Measurements from ENCODE around the gene LST1. TPM values are rescaled to one million over a fixed set of nuclear protein-coding genes. Genes with fewer than 3 reads are reported as not detected.
"Not testable (repeated sequence)": the region's sequence is repeated elsewhere in the genome, so short reads cannot be mapped to it uniquely, and the experiment has no call there.

Gene LST1
- total RNA-seq, 4 donors from 2014 or later, result 16.3 to 34.2 (median 19.2) TPM

GRCh38 chr6:31544676-31545075 is 41.4 kb upstream of the LST1 start:
- no peak for TF ChIP-seq CTCF (IDR thresholded peaks at IDR 0.05)
- ATAC-seq (ENCODE audit: low FRiP score) (no peak), DNase-seq (ENCODE audit: low spot score) (no peak)

- DNase-seq (ENCODE audit: low spot score) (no peak), ATAC-seq (ENCODE audit: low FRiP score) (no peak)
- TF ChIP-seq CTCF (IDR thresholded peaks at IDR 0.05), result no peak
Observed at GRCh38 chr6:31545291-31545690, 40.8 kb upstream of the LST1 start.

GRCh38 chr6:31546339-31546957 is 39.6 kb upstream of the LST1 start, which contains the start of gene ATP6V1G2:
TSS of gene ATP6V1G2 (minus strand) at chr6:31546608. CDS start at chr6:31546559, 49 bp downstream.
- TF ChIP-seq CTCF (IDR thresholded peaks at IDR 0.05), result peak in 2 of 3 donors; percentile 73 to 92
- ATAC-seq (ENCODE audit: low FRiP score) (peak; percentile 82), DNase-seq (ENCODE audit: low spot score) (peak; percentile 88)

GRCh38 chr6:31546958-31547726 is 38.9 kb upstream of the LST1 start, which contains the start of gene NFKBIL1:
TSS of gene NFKBIL1 (plus strand) at chr6:31547608. CDS start at chr6:31547695, 87 bp downstream.
- no peak for TF ChIP-seq CTCF (IDR thresholded peaks at IDR 0.05)
- peak; percentile 89 for ATAC-seq (ENCODE audit: low FRiP score)
- peak; percentile 75 for DNase-seq (ENCODE audit: low spot score)

- no peak for TF ChIP-seq CTCF (IDR thresholded peaks at IDR 0.05)
- ATAC-seq (ENCODE audit: low FRiP score) (no peak), DNase-seq (ENCODE audit: low spot score) (no peak)
Observed at GRCh38 chr6:31547727-31548543, 38.1 kb upstream of the LST1 start.

GRCh38 chr6:31548544-31548873 is 37.6 kb upstream of the LST1 start:
- no peak for TF ChIP-seq CTCF (IDR thresholded peaks at IDR 0.05)
- DNase-seq (ENCODE audit: low spot score), result no peak
- ATAC-seq (ENCODE audit: low FRiP score), result no peak

GRCh38 chr6:31551371-31551770 is 34.7 kb upstream of the LST1 start:
- ATAC-seq (ENCODE audit: low FRiP score); DNase-seq (ENCODE audit: low spot score): not testable (repeated sequence)
